ENCODE results near the gene SIPA1L3. TPM values are rescaled to one million over a fixed set of nuclear protein-coding genes. Genes with fewer than 3 reads are reported as not detected.

Gene SIPA1L3
- total RNA-seq, 4 donors from 2014 or later: 11.1 to 25.3 (median 14.5) TPM

GRCh38 chr19:38095411-38096308 is 188.7 kb downstream of the SIPA1L3 start:
- intact Hi-C loops (cut with DNase I): no loop called here
- Histone ChIP-seq H3K27ac (no peak overlapping the region), H3K27me3 (no peaks in the 10 kb centered on the region), H3K9me3 (peaks cover 0 to 6% (median 0%) of the 10 kb centered on the region in 3 donors), H3K4me3 (no peak overlapping the region), H3K36me3 (peaks cover 0 to 40% (median 8%) of the 10 kb centered on the region in 3 donors), H3K4me1 (no peaks in the 10 kb centered on the region)
- DNase-seq: no peak
- TF ChIP-seq, protein P1, sequence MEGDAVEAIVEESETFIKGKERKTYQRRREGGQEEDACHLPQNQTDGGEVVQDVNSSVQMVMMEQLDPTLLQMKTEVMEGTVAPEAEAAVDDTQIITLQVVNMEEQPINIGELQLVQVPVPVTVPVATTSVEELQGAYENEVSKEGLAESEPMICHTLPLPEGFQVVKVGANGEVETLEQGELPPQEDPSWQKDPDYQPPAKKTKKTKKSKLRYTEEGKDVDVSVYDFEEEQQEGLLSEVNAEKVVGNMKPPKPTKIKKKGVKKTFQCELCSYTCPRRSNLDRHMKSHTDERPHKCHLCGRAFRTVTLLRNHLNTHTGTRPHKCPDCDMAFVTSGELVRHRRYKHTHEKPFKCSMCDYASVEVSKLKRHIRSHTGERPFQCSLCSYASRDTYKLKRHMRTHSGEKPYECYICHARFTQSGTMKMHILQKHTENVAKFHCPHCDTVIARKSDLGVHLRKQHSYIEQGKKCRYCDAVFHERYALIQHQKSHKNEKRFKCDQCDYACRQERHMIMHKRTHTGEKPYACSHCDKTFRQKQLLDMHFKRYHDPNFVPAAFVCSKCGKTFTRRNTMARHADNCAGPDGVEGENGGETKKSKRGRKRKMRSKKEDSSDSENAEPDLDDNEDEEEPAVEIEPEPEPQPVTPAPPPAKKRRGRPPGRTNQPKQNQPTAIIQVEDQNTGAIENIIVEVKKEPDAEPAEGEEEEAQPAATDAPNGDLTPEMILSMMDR (IDR thresholded peaks at IDR 0.05): peak in 5 of 6 experiments; percentile 51 to 70 (median 53)
- TF ChIP-seq POLR2A (IDR thresholded peaks at IDR 0.05): no peak
- WGBS, 2 donors: 49 to 60% methylated on average over 13 to 17 of the region's 17 CpGs

GRCh38 chr19:38099966-38100365 is 193.0 kb downstream of the SIPA1L3 start:
- DNase-seq: no peak
- H3K27ac ChIP-seq: no peak overlapping the region
- H3K4me3 ChIP-seq: no peak overlapping the region
- intact Hi-C loops (cut with DNase I): no loop called here
- TF ChIP-seq, protein P1 (IDR thresholded peaks at IDR 0.05): no peak
- no peak for TF ChIP-seq POLR2A (IDR thresholded peaks at IDR 0.05)
- WGBS, 2 donors: 94 to 97% methylated on average over 5 to 7 of the region's 8 CpGs
- H3K4me1 ChIP-seq: no peaks in the 10 kb centered on the region
- H3K9me3 ChIP-seq: peaks cover 0 to 6% (median 0%) of the 10 kb centered on the region in 3 donors
- no peaks in the 10 kb centered on the region for H3K27me3 ChIP-seq
- H3K36me3 ChIP-seq: peaks cover 0 to 70% (median 13%) of the 10 kb centered on the region in 3 donors

DNA sequence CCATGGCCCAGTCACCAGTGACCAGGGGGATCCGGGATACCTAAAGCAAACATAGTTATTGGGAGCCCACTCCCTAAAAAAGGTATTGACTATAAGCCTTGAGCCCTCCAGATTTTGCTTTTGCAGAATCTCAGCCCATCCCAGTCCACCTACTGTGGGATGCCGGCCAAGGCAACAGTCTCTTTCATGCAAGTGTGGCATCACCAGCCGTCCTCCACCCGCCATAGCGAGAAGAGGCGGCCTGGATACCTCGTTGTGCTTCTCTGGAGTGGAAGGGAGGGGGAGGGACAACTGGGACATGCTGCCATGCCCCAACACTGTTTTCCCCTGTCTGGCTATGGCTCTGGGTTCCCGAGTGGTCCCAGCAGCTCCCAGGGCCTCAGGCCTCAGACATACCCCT is 193.6 kb downstream of the SIPA1L3 start:
- 100% methylated on average over 1 of the region's 8 CpGs for WGBS, 2 donors
- no peak for DNase-seq
- no peak overlapping the region for H3K4me3 ChIP-seq
- no peaks in the 10 kb centered on the region for H3K27me3 ChIP-seq
- TF ChIP-seq POLR2A (IDR thresholded peaks at IDR 0.05): no peak
- TF ChIP-seq, protein P1 (IDR thresholded peaks at IDR 0.05): no peak
- no peaks in the 10 kb centered on the region for H3K4me1 ChIP-seq
- peaks cover 0 to 6% (median 0%) of the 10 kb centered on the region in 3 donors for H3K9me3 ChIP-seq
- H3K36me3 ChIP-seq: peaks cover 0 to 77% (median 13%) of the 10 kb centered on the region in 3 donors
- intact Hi-C loops (cut with DNase I): no loop called here
- no peak overlapping the region for H3K27ac ChIP-seq

DNA sequence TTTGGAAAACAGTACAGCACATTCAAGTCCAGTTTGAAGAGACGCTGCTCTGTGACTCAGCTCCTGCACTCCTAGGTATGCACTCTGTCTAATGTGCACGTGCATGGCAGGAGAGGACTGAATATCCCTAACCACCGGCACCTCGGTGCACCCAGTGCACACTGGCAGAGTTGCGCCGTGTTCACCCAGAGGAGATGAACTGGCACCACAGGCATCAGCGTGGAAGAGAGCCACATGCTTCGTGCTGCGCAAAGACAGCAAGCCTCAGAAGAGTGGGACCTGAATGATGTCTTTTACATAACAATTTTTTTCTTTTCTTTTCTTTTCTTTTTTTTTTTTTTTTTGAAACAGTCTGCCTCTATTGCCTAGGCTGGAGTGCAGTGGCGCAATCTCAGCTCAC is 194.7 kb downstream of the SIPA1L3 start:
- peaks cover 0 to 5% (median 0%) of the 10 kb centered on the region in 3 donors for H3K4me1 ChIP-seq
- peaks cover 0 to 86% (median 13%) of the 10 kb centered on the region in 3 donors for H3K36me3 ChIP-seq
- no peak overlapping the region for H3K27ac ChIP-seq
- H3K9me3 ChIP-seq: peaks cover 0 to 6% (median 0%) of the 10 kb centered on the region in 3 donors
- no peak for DNase-seq
- 95 to 96% methylated on average over 10 of the region's 10 CpGs for WGBS, 2 donors
- TF ChIP-seq, protein P1 (IDR thresholded peaks at IDR 0.05): no peak
- TF ChIP-seq POLR2A (IDR thresholded peaks at IDR 0.05): no peak
- no peak overlapping the region for H3K4me3 ChIP-seq
- no peaks in the 10 kb centered on the region for H3K27me3 ChIP-seq
- intact Hi-C loops (cut with DNase I): no loop called here

GRCh38 chr19:38105574-38105973 is 198.6 kb downstream of the SIPA1L3 start:
- Histone ChIP-seq H3K9me3 (no peaks in the 10 kb centered on the region), H3K36me3 (peaks cover 0 to 99% (median 12%) of the 10 kb centered on the region in 3 donors), H3K27ac (no peak overlapping the region), H3K4me1 (peaks cover 0 to 14% (median 4%) of the 10 kb centered on the region in 3 donors), H3K27me3 (no peaks in the 10 kb centered on the region), H3K4me3 (no peak overlapping the region)
- DNase-seq: no peak
- intact Hi-C loops (cut with DNase I): no loop called here
- no peak for TF ChIP-seq POLR2A (IDR thresholded peaks at IDR 0.05)
- TF ChIP-seq, protein P1 (IDR thresholded peaks at IDR 0.05): no peak
- WGBS, 2 donors: 85 to 95% methylated on average over 4 of the region's 4 CpGs
